Suppressor macrophage (primary cell): ENCODE data around the gene SEBOX.

Experiments used
- DNase-seq, 4 experiments: peaks; one replicate each; pipeline ENCODE4 v3.0.0-alpha.2; 2020 to 2022
- total RNA-seq, 17 experiments: gene quantifications; one replicate each; lab custom pipeline; 2026; ENCODE audit warnings: mixed read lengths in 6 of 17, inconsistent platforms in 3 of 17; lab: John Stamatoyannopoulos, UW

Gene SEBOX
- 0 to 0.33 (median 0) reads per million in 17 experiments for total RNA-seq

- DNase-seq = no peak
Measured at GRCh38 chr17:28364665-28365363, at the start of gene SEBOX. Gene SEBOX, minus strand, starts transcription at chr17:28365199. Its CDS starts 48 bp downstream, at chr17:28365151.

- DNase-seq = no peak
Measured at GRCh38 chr17:28413804-28414203, 48.8 kb upstream of the SEBOX start.

GRCh38 chr17:28412099-28412498 is 47.1 kb upstream of the SEBOX start:
- no peak for DNase-seq

DNA sequence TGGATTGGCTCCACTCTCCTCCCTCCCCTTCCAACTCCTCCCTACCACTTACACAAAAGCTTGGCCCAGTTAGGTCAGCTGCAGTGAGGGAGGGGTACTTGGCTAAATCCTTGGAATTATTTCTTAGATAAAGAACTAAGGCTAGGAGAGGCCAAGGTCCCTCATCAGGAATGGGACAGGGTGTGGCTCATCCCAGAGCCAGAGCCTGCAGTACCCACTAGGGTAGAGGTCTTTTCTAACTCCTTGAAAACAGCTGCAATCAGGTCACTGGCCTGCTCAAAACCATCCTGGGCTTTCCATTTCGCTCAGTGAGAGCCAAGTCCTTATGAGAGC is 42.9 kb upstream of the SEBOX start:
- no peak for DNase-seq

DNA sequence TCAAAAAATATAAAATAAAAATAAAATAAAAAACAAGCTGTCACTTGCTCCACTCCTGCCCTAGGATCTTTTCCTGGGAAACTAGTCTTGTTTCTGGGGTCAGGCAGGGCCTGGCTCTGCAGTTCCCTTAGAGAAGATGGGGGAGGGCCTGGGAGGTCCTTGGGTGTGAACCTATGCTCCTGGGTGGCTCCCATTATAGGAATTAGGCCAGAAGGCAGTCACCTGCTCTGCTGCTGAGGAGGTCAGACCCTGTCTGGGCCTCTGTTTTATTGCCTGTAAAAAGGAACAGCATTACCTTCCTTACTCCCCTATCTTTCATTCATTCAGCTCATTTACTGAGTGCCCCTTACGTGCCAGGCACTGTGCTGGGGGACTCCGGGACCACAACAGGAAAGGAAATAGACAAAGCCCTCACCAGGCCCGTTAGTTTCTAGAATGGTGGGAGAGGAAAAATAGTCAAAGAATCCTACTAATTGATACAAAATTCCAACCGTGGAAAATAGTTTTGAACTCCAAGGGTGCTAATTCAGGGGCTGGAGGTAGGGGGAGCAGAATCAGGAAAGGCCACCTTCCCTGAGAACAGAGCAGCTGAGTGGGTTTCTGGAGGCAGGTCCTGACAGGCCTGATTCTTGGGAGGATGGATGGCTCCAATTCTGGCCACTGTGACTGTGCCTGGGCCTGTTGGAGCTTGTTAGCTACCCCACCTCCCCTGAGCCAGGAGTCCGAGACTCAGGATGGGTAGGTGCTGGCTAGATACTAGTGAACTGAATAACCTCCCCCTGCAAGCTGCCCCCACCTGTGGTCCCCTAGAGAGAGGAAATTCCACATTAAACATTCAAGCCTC is 42.4 kb upstream of the SEBOX start:
- DNase-seq = no peak

- DNase-seq = peak in 2 of 4 experiments; percentile 25 to 28
Measured at GRCh38 chr17:28406473-28406814, 41.4 kb upstream of the SEBOX start.

- DNase-seq = peak in 3 of 4 experiments; percentile 37 to 75 (median 68)
Measured at GRCh38 chr17:28405632-28406472, 40.9 kb upstream of the SEBOX start, which contains the start of gene SLC46A1. Gene SLC46A1, minus strand, starts transcription at chr17:28406212. Its CDS starts 98 bp downstream, at chr17:28406114.

GRCh38 chr17:28404812-28405570 is 40.0 kb upstream of the SEBOX start:
- DNase-seq = no peak

GRCh38 chr17:28404461-28404811 is 39.4 kb upstream of the SEBOX start:
- no peak for DNase-seq

DNA sequence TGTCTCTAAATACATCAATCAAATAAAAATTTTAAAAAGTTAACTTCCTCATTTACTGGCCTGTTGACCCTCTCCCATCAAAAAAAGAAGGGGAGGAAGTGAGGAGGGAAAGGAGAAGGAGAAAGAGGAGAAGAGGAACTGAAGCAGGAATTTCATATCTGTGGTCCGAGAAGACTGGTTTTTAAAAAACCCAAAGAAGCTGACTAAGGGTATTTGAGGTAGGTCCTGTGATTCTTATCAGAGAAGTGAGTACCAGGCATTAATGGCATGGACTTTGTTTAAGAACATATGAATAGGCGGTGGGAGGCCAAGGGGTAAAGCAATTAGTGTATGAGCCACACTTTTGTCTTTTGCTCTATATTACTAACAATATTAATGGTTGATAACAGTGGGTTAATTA is 39.0 kb upstream of the SEBOX start:
- DNase-seq = peak; percentile 18 to 76 (median 53)

DNA sequence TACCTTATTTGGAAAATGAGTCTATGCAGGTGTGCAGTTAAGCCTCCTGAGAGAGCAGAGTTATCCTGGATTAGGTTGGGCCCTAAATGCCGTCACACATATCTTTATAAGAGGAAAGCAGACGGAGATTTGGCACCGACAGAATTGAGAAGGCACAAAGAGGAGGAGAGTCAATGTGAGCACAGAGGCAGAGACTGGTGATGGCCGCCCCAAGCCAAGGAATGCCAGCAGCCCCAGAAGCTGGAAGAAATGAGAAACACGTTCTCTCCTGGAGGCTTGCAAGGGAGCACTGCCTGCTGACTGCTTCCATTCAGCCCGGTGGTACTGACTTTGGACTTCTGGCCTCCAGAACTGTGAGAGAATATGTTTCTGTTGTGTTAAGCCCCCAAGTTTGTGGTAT is 37.8 kb upstream of the SEBOX start:
- no peak for DNase-seq

DNA sequence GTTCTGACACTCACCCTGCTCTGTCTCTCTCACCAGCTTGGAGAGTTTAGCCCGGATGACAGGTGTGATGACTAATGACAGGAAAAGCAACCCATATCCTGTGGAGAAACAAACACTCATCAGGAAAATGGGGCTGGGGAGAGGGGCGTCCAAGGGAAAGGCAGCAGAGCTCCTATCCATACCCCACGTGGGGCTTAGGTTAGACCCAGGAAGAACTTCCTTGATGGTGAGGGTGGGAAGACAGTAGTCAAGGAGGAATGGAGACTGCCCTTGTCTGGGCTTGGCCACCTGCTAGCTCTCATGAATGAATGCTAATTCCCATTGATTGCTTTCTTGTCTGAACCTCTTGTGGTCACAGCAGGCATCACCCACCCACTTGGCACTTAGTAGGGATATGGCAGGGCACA is 37.2 kb upstream of the SEBOX start:
- DNase-seq = no peak

- DNase-seq = no peak
Measured at GRCh38 chr17:28399808-28400207, 34.8 kb upstream of the SEBOX start.

DNA sequence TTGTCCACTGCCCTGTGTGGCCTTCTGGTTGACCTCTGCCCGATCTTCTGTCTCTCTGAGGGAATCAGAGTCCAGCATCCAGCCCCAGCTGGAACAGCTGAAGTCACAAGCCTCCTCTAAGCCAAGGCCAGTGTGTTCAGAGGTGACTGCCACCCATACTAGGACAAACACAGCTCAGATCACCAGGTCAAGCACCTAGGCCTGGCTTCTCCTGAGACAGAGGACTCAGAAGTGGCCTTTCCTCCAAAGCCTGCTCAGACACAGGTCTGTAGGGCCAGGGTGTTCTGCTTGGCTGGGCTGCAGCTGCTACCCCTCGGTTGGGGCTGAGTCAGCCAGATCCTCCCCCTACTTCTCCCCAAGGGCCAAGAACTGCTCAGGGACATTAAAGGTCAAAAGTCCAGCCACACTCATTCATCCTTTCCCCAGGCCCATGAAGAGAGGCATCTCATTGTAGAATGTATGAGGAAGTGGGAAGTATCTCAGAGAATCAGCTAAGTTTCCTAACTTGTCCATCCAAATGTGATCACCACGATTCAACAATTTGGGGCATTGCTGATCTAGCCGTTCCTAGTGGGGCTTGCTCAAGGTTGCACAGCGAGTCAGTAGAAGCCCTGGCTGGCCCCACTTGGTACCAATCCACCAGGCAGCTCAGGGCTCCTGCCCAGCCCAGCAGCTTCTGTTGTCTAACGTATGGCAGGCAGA is 33.4 kb upstream of the SEBOX start:
- peak; percentile 31 to 56 (median 44) for DNase-seq

DNA sequence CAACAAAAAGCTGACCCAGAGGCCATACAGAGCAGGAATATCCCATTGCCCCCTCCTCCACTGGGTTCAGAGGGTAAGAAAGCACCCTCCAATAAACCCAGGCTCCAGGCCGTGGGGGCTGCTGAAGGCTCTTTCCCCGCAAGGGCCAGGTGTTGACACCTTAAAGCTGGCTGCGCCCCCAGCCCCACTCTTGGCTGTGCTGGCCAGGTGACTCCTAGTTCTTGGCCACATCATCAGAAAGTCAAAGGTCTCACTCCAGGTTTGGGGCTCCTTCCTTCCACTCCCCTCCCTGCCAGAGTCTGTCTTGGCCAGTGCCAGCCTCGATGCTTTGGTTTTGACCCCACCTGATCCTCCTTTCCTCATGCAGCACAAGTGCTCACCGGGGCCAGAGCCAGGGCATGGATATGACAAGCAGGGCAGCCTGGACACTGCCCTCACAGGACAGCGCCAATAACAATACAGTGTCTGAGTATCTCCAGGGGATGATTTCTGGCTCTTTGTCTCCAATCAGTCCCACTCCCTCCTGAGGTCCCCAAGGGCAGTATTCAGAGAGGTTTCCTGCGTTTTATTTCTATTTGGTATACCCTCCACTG is 32.8 kb upstream of the SEBOX start:
- no peak for DNase-seq

DNA sequence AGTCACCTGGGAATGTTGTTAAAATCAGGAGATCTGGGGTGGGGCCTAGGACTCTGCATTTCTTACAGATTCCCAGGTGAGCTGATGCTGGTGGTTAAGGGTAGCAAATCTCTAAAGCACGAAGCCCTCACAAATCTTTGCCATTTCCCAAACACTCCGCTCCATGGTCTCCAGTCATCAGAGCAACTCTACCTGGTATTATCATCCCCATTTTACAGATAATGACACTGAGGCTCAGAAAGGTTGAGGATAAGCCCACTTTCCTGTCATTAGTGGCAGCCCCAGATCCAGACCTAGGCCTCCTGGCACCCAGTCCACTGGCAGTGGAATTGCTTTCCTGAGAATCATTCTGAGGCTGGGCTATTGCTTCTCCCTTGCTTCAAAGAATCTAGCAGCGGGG is 32.3 kb upstream of the SEBOX start:
- DNase-seq = no peak

DNA sequence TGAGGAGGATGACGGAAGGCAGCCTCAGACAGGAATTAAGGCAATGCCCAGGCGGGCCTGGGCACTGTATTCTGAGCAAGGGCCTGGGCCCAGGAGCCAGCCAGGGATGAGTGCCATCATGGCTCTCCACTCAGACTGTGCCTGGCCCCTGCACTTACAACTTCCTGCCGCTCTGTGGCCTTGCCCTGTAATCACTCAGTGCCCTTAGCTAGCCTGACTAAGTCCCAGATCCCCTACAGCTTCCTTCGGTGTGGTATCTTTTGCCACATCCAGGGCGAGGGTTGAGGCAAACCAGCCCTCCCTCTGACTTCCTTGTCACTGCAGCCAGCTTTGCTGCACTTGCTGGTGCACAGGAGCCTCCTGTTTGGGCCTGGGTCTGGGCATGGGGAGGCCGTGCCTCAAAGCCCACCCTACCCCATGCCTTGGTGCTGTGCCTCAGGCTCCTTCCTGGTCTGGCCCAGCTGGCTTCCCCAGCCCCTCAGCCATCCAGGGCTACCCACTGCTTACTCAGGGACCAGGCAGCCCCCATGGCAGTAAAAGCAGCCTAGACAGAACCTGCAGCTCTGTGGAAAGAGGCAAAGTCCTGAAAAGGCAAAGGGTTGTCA is 31.7 kb upstream of the SEBOX start:
- DNase-seq = peak; percentile 16 to 45 (median 30)

DNA sequence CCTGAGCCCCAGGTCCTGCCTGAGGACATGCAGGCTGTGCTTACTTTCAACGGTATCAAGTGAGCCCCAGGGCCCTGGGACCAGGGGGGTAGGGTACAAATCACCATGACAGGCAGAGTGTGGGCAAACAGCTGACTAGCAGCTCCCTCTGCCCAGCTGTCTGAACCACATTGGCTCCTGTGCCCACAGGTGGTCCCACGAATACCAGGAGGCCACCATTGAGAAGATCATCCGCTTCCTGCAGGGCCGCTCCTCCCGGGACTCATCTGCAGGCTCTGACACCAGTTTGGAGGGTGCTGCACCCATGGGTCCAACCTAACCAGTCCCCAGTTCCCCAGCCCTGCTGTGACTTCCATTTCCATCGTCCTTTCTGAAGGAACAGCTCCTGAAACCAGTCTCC is 31.0 kb upstream of the SEBOX start:
- DNase-seq = no peak

- no peak for DNase-seq
Measured at GRCh38 chr17:28395426-28395825, 30.4 kb upstream of the SEBOX start.

DNA sequence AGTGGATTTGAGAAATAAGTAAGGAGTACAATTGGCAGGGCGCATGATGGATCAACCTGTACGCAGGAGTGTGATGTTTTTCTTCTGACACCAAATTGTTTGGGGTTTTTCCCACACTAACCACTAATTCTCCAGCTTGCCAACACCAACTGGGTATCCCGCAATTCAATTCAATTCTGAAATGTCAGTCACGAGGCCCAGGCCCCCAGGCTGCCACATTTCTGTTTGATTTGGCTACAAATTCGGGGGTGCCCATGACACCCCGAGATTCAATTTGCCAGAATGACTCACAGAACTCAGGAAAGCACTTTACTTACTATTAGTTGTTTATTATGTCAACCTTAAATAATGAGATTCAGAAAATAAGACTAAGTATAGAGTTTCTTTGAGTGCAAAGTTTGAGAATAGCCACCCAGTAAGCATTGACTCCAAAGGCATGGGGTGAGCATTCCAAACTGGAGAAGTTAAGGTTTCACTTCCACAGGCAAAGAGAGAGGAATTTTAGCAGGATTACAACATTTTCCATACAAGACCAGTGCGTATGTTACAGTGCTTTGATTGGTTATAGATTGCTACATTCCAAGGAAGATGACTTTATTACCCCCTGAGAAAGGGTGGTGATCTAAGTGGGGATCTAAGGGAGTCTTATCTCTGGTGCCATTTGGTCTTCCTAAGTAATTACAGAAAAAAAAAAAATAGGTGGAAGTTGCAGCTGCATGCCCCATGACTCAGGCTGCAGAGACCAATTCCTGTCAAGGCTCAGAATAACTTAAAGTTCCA is 29.5 kb upstream of the SEBOX start:
- DNase-seq = peak in 2 of 4 experiments; percentile 15 to 24
